GM18951 (cell line): ENCODE data around the gene ATP13A1.
"Not testable (repeated sequence)": the region's sequence is repeated elsewhere in the genome, so short reads cannot be mapped to it uniquely, and the experiment has no call there.

Experiments
- POLR2A ChIP-seq: IDR thresholded peaks from 4 replicates; pipeline ENCODE4 v1.6.1; 2011; ENCODE audit warnings: mild to moderate bottlenecking; ENCODE audit not compliant: insufficient read length, insufficient read depth; ENCODE audit errors: extremely low read depth
- in situ Hi-C: fragments of 300-500 bp; cut with MboI; formaldehyde crosslinking; loops from one replicate; pipeline ENCODE4 v1.12.0; 2022; ENCODE audit warnings: low sequenced_read_pairs, mixed read lengths, inconsistent platforms; ENCODE audit not compliant: unreplicated experiment

The ATP13A1 gene

GRCh38 chr19:19610376-19611202 is 52.9 kb downstream of the ATP13A1 start:
- in situ Hi-C loops = no loop called here
- TF ChIP-seq POLR2A = no peak

GRCh38 chr19:19606686-19607085 is 56.8 kb downstream of the ATP13A1 start:
- in situ Hi-C loops = not testable (repeated sequence)

- in situ Hi-C loops = no loop called here
- no peak for TF ChIP-seq POLR2A
These were observed 57.5 kb downstream of the ATP13A1 start for GRCh38 chr19:19606021-19606420.

GRCh38 chr19:19602713-19603324 is 60.7 kb downstream of the ATP13A1 start:
- TF ChIP-seq POLR2A = no peak
- in situ Hi-C loops = no loop called here

GRCh38 chr19:19602136-19602712 is 61.3 kb downstream of the ATP13A1 start:
- in situ Hi-C loops = no loop called here
- no peak for TF ChIP-seq POLR2A

- TF ChIP-seq POLR2A = no peak
- in situ Hi-C loops = no loop called here
These were observed 62.6 kb downstream of the ATP13A1 start for GRCh38 chr19:19600793-19601330.

GRCh38 chr19:19598728-19599451 is 64.6 kb downstream of the ATP13A1 start:
- in situ Hi-C loops = not testable (repeated sequence)

- in situ Hi-C loops = no loop called here
- peak; percentile 12 for TF ChIP-seq POLR2A
These were observed 65.6 kb downstream of the ATP13A1 start for GRCh38 chr19:19597809-19598306.
